Endothelial cell of umbilical vein (primary cell): ENCODE data around the gene WDR26. TPM values are rescaled to one million over a fixed set of nuclear protein-coding genes. Genes with fewer than 3 reads are reported as not detected.

Source experiments
- BruUV-seq: library from RNA; stranded (reverse); fragments of 400-500 nt; replicated peaks from 2 replicates; lab custom pipeline; 2021; lab: Mats Ljungman, UMichigan
- CTCF ChIA-PET: fragments of 300-600, 350-600 bp; sonication (Branson Sonifier 250); formaldehyde crosslinking; loops from one replicate; lab custom pipeline; 2021; ENCODE audit warnings: antibody characterized with exemption, inconsistent platforms; lab: Charles Lee
- POLR2A ChIA-PET: fragments of 300-600, 350-600 bp; sonication (Branson Sonifier 250); formaldehyde crosslinking; loops from one replicate; lab custom pipeline; 2021; ENCODE audit warnings: antibody characterized with exemption, inconsistent platforms; lab: Charles Lee
- DNase-seq: peaks from one replicate; pipeline ENCODE4 v3.0.0-alpha.2; 2011; ENCODE audit warnings: low read depth, low spot score
- FAIRE-seq: peaks from 2 replicates; lab custom pipeline; 2011; peaks lifted over from hg19 to GRCh38; lab: Jason Lieb, UNC
- H2AFZ ChIP-seq: 2 replicates; pipeline ENCODE4 v1.6.0; 2012; ENCODE audit warnings: low read depth, low read length, control low read depth, inconsistent platforms
- H3K27ac ChIP-seq: 2 replicates; pipeline ENCODE4 v1.5.1; 2011; ENCODE audit warnings: low read depth, mild to moderate bottlenecking, control low read depth, low read length, moderate library complexity; ENCODE audit not compliant: insufficient read depth
- H3K27me3 ChIP-seq, 2 experiments: 2 replicates each; pipeline versions ENCODE4 v1.6.0 to v1.6.1; 2011; ENCODE audit warnings: low read length in 2 of 2, mixed read lengths in 1 of 2; ENCODE audit not compliant: control insufficient read depth in 2 of 2, insufficient read depth in 2 of 2
- H3K36me3 ChIP-seq, 2 experiments: 2 replicates in 1 of 2; 3 replicates in 1 of 2; pipeline ENCODE4 v1.5.1; 2011; ENCODE audit warnings: low read length in 2 of 2, mild to moderate bottlenecking in 1 of 2, moderate library complexity in 1 of 2; ENCODE audit not compliant: control insufficient read depth in 2 of 2, insufficient read depth in 2 of 2; ENCODE audit errors: extremely low read depth in 1 of 2
- H3K4me1 ChIP-seq: 3 replicates; pipeline ENCODE4 v1.5.1; 2011; ENCODE audit warnings: mild to moderate bottlenecking, low read length; ENCODE audit not compliant: control insufficient read depth, insufficient read depth; ENCODE audit errors: extremely low read depth
- H3K4me2 ChIP-seq: 2 replicates; pipeline ENCODE4 v1.6.1; 2011; ENCODE audit warnings: low read length, control low read depth, mixed read lengths; ENCODE audit not compliant: insufficient read depth
- H3K4me3 ChIP-seq, 3 experiments: fragments of 200-600 bp in 1 of 3; sonication (generic), shearing (Covaris generic) in 1 of 3; replicated peaks in 1 of 3; 2 replicates each; pipeline ENCODE4 v1.5.1; 2011 to 2016; ENCODE audit warnings: control low read depth in 3 of 3, low read length in 3 of 3, mild to moderate bottlenecking in 2 of 3, inconsistent platforms in 1 of 3, low read depth in 1 of 3, moderate library complexity in 1 of 3; ENCODE audit not compliant: insufficient read depth in 1 of 3
- H3K79me2 ChIP-seq: 2 replicates; pipeline ENCODE4 v1.6.0; 2012; ENCODE audit warnings: low read length, inconsistent platforms; ENCODE audit not compliant: control insufficient read depth, insufficient read depth
- H3K9ac ChIP-seq: replicated peaks from 2 replicates; pipeline ENCODE3; 2011; ENCODE audit warnings: low read length, control low read depth; ENCODE audit not compliant: insufficient read depth; ENCODE audit errors: extremely low read depth
- H3K9me1 ChIP-seq: replicated peaks from 3 replicates; pipeline ENCODE4 v1.6.0; 2011; ENCODE audit warnings: mild to moderate bottlenecking, low read length; ENCODE audit not compliant: control insufficient read depth, insufficient read depth; ENCODE audit errors: extremely low read depth
- H3K9me3 ChIP-seq: replicated peaks from 2 replicates; pipeline ENCODE4 v1.5.1; 2012; ENCODE audit warnings: low read length, inconsistent platforms; ENCODE audit not compliant: control insufficient read depth, insufficient read depth
- H4K20me1 ChIP-seq: replicated peaks from 2 replicates; pipeline ENCODE3; 2011; ENCODE audit warnings: mild to moderate bottlenecking, low read length; ENCODE audit not compliant: control insufficient read depth, insufficient read depth; ENCODE audit errors: extremely low read depth
- FOS ChIP-seq: IDR thresholded peaks from 2 replicates; pipeline ENCODE4 v1.6.1; 2011; ENCODE audit warnings: mild to moderate bottlenecking, low read length, moderate library complexity, borderline replicate concordance; ENCODE audit not compliant: insufficient read depth
- MYC ChIP-seq: IDR thresholded peaks from one replicate; pipeline ENCODE4 v1.6.1; 2011; ENCODE audit warnings: mild to moderate bottlenecking, low read depth, low read length
- POLR2A ChIP-seq: IDR thresholded peaks from 2 replicates; pipeline ENCODE4 v1.6.1; 2012; ENCODE audit warnings: low read depth, mild to moderate bottlenecking, control low read depth, low read length
- POLR2AphosphoS5 ChIP-seq: IDR thresholded peaks from 2 replicates; pipeline ENCODE4 v1.6.1; 2012; ENCODE audit warnings: low read depth, mild to moderate bottlenecking, control low read depth, low read length, moderate library complexity; ENCODE audit not compliant: insufficient read depth
- dilution Hi-C: fragments of 300-500 bp; cut with MboI; formaldehyde crosslinking; loops from one replicate; pipeline ENCODE4 v1.15.0; 2019; ENCODE audit warnings: low sequenced_read_pairs; ENCODE audit not compliant: extremely low pct_ligation_motif_present
- intact Hi-C: fragments of 100-400 bp; cut with micrococcal nuclease; formaldehyde crosslinking; loops from one replicate; pipeline ENCODE4 v1.10.0; 2022
- polyA plus RNA-seq, 4 experiments: library from polyadenylated mRNA; depleted of rRNA in 3 of 4; stranded (reverse) in 3 of 4; unstranded in 1 of 4; fragments of >200 nt; gene quantifications; 2 replicates each; pipeline versions ENCODE4 v1.2.1 to v1.2.3, GENCODE V29; 2011 to 2012; ENCODE audit warnings: missing spikeins in 1 of 4
- total RNA-seq: library from RNA; stranded (reverse); gene quantifications from 2 replicates; pipeline ENCODE4 v1.2.3, GENCODE V29; 2021
- TF ChIP-seq, protein P1 (sequence below), 2 donors: IDR thresholded peaks; 1 replicate in 1 of 2; 2 replicates in 1 of 2; pipeline ENCODE4 v1.5.1; 2011; ENCODE audit warnings: low read length in 2 of 2, mild to moderate bottlenecking in 2 of 2, moderate library complexity in 2 of 2, control low read depth in 1 of 2, inconsistent platforms in 1 of 2, low read depth in 1 of 2; ENCODE audit not compliant: insufficient read depth in 1 of 2; ENCODE audit errors: extremely low read depth in 1 of 2
- TF ChIP-seq, protein P2 (sequence below): IDR thresholded peaks from 2 replicates; pipeline ENCODE4 v1.6.1; 2011; ENCODE audit not compliant: insufficient read depth, insufficient read length

The WDR26 gene
- total and polyA plus RNA-seq, 2 donors (not counting 3 experiments of a cell fraction or from before 2014, with no cell fraction given) = 26.7 to 92.4 TPM

DNA sequence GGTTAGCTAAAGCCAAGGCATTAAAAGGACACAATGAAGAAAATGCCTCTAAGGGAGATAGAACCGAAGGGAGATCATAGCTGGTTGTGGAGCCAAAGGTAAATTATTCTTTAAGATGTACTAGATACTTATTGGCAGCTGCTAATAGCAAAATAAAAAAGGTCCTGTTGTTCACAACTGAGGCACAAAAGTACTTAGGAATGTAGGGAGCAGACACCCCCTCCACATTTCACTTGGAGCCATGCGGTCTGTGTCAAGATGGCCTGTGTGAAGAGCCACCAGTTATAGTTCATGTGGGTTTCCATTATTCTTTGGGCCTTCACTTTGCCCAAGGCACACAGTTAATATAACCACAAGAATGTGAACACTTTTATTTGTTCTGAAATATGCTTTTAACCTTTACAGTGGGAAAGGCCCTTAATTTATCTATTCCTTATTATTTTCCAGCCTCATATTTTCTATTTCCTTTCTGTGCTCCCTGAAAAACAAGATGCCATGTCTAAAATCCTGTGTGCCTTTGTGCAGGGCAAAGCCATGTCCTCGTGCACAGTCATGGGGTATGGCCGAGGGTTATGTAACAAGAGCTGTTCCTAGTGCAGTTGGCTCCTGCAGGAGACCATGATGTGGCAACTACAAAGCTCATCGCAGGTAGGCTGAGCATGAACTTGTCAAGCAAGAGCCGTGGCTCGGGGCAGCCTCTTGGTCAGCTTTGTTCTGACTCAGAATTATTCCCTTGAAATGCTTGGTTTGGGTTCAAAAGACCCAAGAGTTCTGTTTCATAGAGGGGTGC, 16.2 kb upstream of the WDR26 start:
- H3K27ac ChIP-seq = no peak overlapping the region
- DNase-seq (no peak), FAIRE-seq (no peak)
- dilution Hi-C loops (no loop called here), intact Hi-C loops (no loop called here)
- H3K9ac ChIP-seq = no peak overlapping the region
- peaks cover 11% of the 10 kb centered on the region for H3K4me1 ChIP-seq
- H3K9me1 ChIP-seq = no peaks in the 10 kb centered on the region
- no peak overlapping the region for H3K4me3 ChIP-seq
- H3K9me3 ChIP-seq = no peaks in the 10 kb centered on the region
- no peaks in the 10 kb centered on the region for H3K79me2 ChIP-seq
- no peaks in the 10 kb centered on the region for H4K20me1 ChIP-seq
- no peak overlapping the region for H3K4me2 ChIP-seq
- H3K36me3 ChIP-seq = no peaks in the 10 kb centered on the region
- TF ChIP-seq, protein P1, sequence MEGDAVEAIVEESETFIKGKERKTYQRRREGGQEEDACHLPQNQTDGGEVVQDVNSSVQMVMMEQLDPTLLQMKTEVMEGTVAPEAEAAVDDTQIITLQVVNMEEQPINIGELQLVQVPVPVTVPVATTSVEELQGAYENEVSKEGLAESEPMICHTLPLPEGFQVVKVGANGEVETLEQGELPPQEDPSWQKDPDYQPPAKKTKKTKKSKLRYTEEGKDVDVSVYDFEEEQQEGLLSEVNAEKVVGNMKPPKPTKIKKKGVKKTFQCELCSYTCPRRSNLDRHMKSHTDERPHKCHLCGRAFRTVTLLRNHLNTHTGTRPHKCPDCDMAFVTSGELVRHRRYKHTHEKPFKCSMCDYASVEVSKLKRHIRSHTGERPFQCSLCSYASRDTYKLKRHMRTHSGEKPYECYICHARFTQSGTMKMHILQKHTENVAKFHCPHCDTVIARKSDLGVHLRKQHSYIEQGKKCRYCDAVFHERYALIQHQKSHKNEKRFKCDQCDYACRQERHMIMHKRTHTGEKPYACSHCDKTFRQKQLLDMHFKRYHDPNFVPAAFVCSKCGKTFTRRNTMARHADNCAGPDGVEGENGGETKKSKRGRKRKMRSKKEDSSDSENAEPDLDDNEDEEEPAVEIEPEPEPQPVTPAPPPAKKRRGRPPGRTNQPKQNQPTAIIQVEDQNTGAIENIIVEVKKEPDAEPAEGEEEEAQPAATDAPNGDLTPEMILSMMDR (IDR thresholded peaks at IDR 0.05; ENCODE audit: extremely low read depth in 1 of 2, insufficient read depth in 1 of 2, low read depth in 1 of 2, low read length in 2 of 2) = no peak
- TF ChIP-seq MYC (no peak), FOS (no peak), POLR2A (no peak), POLR2AphosphoS5 (no peak)
- TF ChIP-seq, protein P2, sequence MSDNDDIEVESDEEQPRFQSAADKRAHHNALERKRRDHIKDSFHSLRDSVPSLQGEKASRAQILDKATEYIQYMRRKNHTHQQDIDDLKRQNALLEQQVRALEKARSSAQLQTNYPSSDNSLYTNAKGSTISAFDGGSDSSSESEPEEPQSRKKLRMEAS = no peak
- no peak overlapping the region for H2AFZ ChIP-seq
- no peaks in the 10 kb centered on the region for H3K27me3 ChIP-seq
- ChIA-PET CTCF (no interaction called here), POLR2A (no interaction called here)
- BruUV-seq = no TSS peak
